ENCODE measurements around the gene CKB.

The CKB gene

DNA sequence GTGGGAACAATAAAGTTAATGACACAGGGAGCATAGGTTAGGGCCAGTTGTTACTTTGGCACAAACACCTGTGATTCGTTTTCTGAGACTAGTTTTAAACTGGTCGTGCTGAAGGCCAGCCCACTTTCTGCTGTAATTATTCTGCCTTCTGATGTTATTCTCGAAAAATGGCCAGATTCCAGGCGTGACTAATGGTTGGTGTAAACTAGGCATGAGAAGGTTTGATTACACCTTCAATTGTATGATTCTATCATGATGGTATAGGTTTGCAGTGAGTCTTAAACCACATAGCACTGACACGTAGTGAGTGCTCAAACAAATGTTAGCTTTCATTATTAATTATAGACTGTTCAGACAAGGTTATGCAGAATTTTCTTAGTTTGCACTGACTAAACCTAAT is 39.0 kb downstream of the CKB start:
- DNase-seq, result no peak

DNA sequence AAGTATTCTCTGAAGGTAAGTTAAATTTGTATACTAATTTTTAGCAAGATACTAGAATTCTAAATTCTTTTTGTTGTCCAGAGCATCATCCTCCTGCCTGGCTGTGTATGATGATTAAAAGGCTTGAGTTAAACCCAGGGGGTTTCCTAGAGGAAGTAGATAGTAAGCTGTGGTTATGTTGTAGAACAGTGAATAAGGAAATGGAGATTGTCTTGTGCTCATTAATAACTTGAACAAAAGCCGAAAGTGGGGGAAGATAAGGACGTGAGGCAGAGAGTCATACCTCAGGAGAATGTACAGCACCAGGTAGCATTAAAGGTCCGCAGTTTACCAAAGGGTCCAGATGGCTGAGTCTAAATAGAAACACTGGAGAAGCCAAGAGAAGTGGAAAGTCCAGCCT is 42.0 kb downstream of the CKB start:
- DNase-seq, result no peak

DNA sequence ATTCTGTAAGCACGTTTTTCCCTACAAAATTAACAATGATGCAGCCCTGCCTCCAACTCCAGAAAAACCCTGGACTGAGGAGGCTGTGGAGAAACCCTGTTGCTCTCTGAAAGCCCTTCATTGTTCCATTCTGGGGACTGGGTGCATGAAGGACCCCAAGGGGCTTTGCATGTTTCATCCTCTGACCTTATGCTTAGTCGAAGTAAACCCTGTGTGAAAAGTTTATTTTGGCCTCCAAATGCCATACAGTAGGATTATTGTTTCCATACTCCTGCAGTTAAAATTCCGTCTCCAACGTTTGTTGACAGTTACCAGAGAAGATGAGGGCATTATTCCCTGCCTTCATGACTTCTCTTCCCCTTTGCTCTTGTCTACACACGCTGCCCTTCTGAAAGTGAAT is 46.0 kb downstream of the CKB start:
- DNase-seq, result no peak

DNA sequence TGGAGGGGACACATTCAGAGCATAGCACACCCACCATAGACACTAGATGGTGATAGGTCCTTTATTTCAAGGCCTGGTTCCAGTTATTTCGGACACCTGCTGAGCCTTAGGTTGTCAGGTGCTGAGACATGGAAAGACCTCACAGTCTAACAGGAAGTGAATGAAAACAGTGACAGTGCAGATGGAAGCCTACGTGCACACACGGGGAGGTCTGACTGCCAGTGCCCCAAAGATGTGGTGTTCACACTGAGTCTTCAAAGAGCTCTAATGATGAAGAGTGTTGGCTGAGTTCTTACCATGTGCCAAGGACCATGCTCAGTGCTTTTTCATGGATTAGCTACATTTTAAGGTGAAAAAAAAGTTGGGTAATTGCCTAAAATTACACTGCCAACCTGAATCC is 46.6 kb downstream of the CKB start:
- no peak for DNase-seq

- no peak for DNase-seq
Observed at GRCh38 chr14:103474893-103475292, 47.7 kb downstream of the CKB start.

- DNase-seq, result no peak
Observed at GRCh38 chr14:103472939-103473338, 49.7 kb downstream of the CKB start.
